ENCODE results near the gene TRIM7. TPM values are rescaled to one million over a fixed set of nuclear protein-coding genes. Genes with fewer than 3 reads are reported as not detected.

Gene TRIM7
- total RNA-seq, 4 donors from 2014 or later, result 0.88 to 2.6 (median 2.2) TPM

DNA sequence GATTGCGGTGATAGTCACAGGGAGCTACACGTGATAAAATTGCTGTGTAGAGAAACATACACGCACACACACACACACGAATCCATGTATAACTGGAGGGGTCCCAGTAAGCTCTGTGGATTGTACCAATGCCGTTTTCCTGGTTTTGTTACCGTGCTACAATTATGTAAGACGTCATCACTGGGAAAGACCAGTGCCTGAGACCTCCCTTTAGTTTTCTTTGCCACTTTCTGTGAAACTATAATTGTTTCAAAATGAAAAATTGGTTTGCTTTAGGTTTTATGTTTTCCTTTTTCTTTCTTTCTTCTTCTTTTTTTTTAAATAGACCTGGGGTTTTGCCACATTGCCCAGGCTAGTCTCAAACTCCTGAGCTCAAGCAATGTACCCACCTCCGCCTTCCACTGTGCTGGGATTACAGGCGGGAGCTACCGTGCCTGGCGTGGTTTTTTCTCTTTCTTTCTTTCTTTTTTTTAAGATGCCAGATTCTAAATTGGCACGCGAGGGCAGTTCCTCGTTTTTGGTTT, 36.3 kb downstream of the TRIM7 start:
- no peak for DNase-seq
- no peaks in the 10 kb centered on the region for H3K36me3 ChIP-seq
- TF ChIP-seq POLR2A (IDR thresholded peaks at IDR 0.05), result no peak
- TF ChIP-seq, protein P1, sequence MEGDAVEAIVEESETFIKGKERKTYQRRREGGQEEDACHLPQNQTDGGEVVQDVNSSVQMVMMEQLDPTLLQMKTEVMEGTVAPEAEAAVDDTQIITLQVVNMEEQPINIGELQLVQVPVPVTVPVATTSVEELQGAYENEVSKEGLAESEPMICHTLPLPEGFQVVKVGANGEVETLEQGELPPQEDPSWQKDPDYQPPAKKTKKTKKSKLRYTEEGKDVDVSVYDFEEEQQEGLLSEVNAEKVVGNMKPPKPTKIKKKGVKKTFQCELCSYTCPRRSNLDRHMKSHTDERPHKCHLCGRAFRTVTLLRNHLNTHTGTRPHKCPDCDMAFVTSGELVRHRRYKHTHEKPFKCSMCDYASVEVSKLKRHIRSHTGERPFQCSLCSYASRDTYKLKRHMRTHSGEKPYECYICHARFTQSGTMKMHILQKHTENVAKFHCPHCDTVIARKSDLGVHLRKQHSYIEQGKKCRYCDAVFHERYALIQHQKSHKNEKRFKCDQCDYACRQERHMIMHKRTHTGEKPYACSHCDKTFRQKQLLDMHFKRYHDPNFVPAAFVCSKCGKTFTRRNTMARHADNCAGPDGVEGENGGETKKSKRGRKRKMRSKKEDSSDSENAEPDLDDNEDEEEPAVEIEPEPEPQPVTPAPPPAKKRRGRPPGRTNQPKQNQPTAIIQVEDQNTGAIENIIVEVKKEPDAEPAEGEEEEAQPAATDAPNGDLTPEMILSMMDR (IDR thresholded peaks at IDR 0.05), result no peak
- H3K9me3 ChIP-seq, result peaks cover 0 to 1% (median 0%) of the 10 kb centered on the region in 4 donors
- no peak overlapping the region for H3K27ac ChIP-seq
- no peak overlapping the region for H3K4me3 ChIP-seq
- peaks cover 0 to 46% of the 10 kb centered on the region in 2 donors for H3K27me3 ChIP-seq
- H3K4me1 ChIP-seq, result peaks cover 0 to 17% (median 2%) of the 10 kb centered on the region in 4 donors

DNA sequence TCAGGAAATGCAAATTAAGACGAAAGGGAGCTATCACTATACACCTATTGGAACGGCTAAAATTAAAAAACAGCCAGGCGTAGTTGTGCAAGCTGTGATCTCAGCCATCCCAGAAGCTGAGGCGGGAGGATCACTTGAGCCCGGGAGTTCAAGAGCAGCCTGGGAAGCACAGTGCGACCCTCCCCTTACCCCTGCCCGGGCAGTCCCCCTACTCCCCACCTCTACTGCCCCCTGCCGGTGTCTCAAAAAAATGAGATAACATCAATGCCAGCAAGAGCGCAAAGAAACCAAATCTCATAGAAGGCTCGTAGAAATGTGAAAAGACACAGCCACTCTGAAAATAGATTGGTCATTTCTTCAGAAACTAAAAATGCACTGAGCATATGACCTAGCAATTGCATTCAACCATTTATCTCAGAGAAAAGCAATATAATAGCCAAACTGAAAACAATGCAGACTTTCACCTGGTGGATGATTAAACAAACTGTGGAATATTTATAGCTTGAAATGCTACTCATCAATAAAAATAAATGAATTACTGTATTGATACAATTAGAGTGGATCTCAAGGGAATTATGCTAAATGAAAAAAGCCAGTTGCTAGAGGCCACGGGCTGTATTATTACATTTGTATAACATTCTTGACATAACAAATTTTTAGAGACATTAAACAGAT, 37.0 kb downstream of the TRIM7 start:
- no peak overlapping the region for H3K27ac ChIP-seq
- no peak for DNase-seq
- TF ChIP-seq, protein P1 (IDR thresholded peaks at IDR 0.05), result peak in 2 of 6 experiments; percentile 4 to 20
- TF ChIP-seq POLR2A (IDR thresholded peaks at IDR 0.05), result no peak
- H3K9me3 ChIP-seq, result peaks cover 0 to 4% (median 0%) of the 10 kb centered on the region in 4 donors
- H3K4me1 ChIP-seq, result peaks cover 0 to 10% (median 2%) of the 10 kb centered on the region in 4 donors
- no peaks in the 10 kb centered on the region for H3K36me3 ChIP-seq
- H3K27me3 ChIP-seq, result peaks cover 0 to 39% of the 10 kb centered on the region in 2 donors
- no peak overlapping the region for H3K4me3 ChIP-seq

DNA sequence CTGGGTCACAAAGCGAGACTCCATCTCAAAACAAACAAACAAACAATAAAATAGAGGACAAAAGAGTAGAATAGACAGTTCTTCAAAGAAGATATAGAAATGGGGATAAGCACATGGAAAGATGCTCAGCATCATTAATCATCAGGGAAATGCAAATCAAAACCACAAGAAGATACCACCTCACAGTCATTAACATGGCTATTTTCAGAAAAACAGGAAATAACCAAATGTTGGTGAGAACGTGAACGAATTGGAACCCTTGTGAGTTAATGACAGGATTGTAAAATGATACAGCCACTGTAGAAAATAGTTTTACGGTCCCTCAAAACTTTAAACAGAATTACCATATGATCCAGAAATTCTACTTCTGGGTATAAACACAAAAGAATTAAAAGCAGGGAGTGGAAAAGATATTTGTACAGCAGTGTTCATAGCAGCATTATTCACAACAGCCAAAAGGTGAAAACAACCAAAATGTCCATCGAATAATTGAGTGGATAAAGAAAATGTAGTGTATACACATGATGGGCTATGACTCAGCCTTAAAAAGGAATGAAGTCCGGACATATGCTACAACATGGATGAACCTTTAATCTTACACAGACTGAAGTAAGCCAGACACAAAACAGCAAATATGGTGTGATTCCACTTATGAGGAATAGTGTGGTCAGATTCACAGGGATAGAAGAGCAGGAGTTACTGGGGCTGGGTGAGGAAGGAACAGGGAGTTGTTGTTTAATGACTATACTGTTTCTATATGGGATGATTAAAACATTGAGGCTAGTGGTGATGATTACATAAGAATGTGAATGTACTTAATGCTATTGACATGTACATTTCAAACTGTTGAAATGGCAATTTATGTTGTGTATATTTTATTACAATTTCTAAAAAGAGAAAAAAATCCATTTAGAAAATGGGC, 37.9 kb downstream of the TRIM7 start:
- H3K27me3 ChIP-seq, result peaks cover 0 to 30% of the 10 kb centered on the region in 2 donors
- TF ChIP-seq POLR2A (IDR thresholded peaks at IDR 0.05), result no peak
- TF ChIP-seq, protein P1 (IDR thresholded peaks at IDR 0.05), result no peak
- no peak for DNase-seq

DNA sequence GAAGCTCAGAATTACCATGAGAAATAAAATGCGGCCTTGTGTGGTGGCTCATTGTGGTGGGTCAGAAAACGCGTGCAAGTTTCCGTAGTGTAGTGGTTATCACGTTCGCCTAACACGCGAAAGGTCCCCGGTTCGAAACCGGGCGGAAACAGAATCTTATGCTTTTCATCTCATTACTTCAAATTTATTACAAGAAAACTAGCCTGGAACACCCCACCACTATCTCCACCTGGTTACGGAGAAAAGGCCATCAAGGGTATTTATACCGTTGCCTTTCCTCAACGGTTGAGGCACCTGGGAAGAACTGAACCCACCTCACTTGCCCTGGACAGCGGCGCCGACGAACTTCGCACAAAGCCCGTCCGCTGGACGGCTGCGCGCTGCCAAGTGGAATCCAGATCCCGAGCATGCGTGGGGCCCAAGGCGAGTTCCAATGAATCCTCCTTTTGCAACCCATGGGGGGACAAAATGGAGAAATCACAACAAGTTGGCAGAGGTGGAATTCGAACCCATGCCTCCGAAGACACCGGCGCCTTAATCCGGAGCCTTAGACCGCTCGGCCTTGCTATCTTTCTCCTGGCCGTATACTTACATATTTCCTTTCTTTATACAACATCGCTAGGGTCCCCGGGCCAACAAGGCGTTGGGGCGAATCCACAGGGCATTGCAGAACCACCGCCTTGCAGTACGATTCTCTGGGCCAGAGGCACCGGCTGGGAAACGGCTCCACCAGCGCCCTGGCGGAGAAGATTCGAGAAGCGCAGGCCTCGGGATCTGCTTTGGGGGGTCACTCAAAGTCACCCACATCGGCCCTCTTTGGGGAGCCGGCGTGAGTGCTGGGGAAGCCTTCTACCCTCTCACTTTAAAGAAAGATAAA, 40.7 kb downstream of the TRIM7 start:
- Histone ChIP-seq H3K27me3 (peaks cover 0 to 16% of the 10 kb centered on the region in 2 donors), H3K27ac (no peak overlapping the region), H3K4me1 (peaks cover 0 to 6% (median 2%) of the 10 kb centered on the region in 4 donors), H3K36me3 (no peaks in the 10 kb centered on the region), H3K4me3 (no peak overlapping the region), H3K9me3 (peaks cover 0 to 4% (median 0%) of the 10 kb centered on the region in 4 donors)
- no peak for DNase-seq
- TF ChIP-seq, protein P1 (IDR thresholded peaks at IDR 0.05), result no peak
- TF ChIP-seq POLR2A (IDR thresholded peaks at IDR 0.05), result no peak

More for the DNA sequence above, 37.9 kb downstream of the TRIM7 start:
- Histone ChIP-seq H3K4me1 (peaks cover 0 to 8% (median 2%) of the 10 kb centered on the region in 4 donors), H3K27ac (no peak overlapping the region), H3K36me3 (no peaks in the 10 kb centered on the region), H3K9me3 (peaks cover 0 to 4% (median 0%) of the 10 kb centered on the region in 4 donors), H3K4me3 (no peak overlapping the region)

Data from Peyer's patch (tissue), 4 donors.